Stimulated activated CD8-positive, alpha-beta memory T cell treated with anti-CD3 and anti-CD28 coated beads, Interleukin-4, amount 100 ng/mL, for 4 hours (primary cell): ENCODE data around the gene PCDHGA9.
"Not testable (repeated sequence)": the region's sequence is repeated elsewhere in the genome, so short reads cannot be mapped to it uniquely, and the experiment has no call there.

Experiments used
- DNase-seq, 2 donors: peaks; one replicate each; pipeline ENCODE4 v3.0.0-alpha.2; 2020; ENCODE audit warnings: low read depth in 2 of 2, low spot score in 1 of 2

Gene PCDHGA9

DNA sequence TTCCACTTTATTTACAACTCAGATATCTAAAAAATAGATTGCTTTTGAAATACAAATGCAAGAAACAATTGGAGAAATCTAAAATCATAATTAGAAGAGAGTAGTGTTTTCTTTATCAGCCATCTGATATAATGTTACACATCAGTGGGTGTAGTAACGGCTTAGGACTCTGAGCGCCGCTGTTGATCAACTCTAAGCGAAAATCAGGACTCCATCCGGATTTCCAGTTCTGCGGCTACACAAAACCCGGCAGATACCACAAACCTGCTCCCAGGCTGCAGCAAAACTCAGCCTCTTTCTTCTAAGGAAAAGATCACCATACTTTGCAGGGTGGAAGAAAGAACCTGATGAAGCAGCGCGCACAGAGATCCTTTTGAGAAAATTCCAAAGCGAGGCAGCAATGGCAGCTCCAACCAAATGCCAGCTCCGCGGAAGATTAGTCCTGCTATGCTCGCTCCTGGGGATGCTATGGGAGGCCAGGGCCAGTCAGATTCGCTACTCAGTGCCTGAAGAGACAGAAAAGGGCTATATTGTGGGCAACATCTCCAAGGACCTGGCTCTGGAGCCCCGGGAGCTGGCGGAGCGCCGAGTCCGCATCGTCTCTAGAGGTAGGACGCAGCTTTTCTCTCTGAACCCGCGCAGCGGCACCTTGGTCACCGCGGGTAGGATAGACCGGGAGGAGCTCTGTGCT is at the start of gene PCDHGA9:
Gene PCDHGA9, plus strand, starts transcription at position 226 of the 691 bp plus-strand sequence. Its CDS starts 175 bp downstream, at position 401.
- DNase-seq = no peak

DNA sequence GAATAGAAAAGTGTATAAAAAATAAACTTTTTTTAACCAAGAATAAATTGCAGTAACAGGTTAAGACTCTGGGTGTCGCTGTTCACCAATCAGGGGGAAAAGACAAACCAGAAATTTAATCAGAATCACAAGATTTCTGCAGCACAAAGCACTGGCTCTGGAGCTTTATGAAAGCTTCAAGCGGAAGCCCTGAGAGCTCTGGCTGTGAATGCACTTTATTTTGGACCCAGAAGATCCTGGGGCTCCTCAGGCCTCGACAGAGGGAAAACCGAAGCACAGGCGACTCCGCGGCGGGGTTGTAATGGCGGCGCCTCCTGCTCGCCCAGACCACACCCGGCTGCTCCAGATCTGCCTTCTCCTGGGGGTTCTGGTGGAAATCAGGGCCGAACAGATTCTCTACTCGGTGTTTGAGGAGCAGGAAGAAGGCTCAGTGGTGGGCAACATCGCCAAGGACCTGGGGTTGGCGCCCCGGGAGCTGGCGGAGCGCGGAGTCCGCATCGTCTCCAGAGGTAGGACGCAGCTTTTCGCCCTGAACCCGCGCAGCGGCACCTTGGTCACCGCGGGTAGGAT is 47.6 kb upstream of the PCDHGA9 start, which contains the start of gene PCDHGA4:
Gene PCDHGA4, plus strand, starts transcription at position 122 of the 570 bp plus-strand sequence. Its CDS starts 87 bp downstream, at position 209.
- no peak for DNase-seq

DNA sequence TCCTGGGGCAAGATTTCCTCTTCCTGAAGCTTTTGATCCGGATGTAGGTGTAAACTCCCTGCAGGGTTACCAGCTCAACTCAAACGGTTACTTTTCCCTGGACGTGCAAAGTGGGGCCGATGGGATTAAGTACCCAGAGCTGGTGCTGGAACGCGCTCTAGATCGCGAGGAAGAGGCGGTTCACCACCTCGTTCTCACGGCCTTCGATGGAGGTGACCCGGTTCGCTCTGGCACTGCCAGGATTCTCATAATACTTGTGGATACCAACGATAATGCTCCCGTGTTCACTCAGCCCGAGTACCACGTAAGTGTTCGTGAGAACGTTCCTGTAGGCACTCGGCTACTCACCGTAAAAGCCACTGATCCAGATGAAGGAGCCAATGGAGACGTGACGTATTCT is 46.9 kb upstream of the PCDHGA9 start:
- DNase-seq = no peak

DNA sequence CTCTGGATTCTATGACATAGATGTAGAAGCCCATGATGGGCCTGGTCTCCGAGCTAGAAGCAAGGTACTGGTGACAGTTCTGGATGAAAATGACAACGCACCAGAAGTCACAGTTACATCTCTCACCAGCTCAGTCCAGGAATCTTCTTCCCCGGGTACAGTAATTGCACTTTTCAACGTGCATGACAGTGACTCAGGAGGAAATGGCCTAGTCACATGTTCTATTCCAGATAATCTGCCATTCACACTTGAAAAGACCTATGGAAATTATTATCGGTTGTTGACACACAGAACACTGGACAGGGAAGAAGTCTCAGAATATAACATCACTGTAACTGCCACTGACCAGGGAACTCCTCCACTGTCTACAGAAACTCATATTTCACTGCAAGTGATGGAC is 46.4 kb upstream of the PCDHGA9 start:
- DNase-seq = no peak

DNA sequence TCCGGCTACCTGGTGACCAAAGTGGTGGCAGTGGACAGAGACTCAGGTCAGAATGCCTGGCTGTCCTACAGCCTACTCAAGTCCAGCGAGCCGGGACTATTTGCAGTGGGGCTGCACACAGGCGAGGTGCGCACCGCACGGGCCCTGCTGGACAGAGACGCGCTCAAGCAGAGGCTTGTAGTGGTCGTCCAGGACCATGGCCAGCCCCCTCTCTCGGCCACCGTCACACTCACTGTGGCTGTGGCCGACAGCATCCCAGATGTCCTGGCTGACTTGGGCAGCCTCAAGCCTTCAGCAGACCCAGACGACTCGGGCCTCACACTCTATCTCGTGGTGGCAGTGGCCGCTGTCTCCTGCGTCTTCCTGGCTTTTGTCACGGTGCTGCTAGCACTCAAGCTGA is 45.6 kb upstream of the PCDHGA9 start:
- no peak for DNase-seq

DNA sequence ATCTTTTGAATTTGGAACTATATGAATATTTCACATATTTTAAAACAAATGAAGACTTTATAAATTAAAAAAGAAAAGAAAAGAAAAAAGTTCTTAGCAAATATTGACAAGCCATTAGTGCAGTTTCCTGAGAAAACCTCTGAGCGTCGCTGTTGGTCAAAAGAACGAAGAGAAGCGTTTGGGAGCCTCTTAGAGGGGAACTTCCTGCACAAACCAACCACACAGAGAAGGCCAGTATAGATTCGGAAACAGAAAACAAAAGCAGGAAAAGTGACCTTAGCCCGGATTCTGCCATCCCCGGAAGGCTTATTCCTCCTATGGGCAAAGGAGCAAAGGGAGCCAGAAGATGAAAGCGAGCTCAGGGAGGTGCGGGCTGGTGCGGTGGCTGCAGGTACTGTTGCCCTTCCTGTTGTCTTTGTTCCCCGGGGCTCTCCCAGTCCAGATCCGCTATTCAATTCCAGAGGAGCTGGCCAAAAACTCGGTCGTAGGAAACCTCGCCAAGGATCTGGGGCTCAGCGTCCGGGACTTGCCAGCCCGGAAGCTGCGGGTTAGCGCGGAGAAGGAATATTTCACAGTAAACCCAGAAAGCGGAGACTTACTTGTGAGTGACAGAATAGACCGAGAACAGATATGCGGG is 42.7 kb upstream of the PCDHGA9 start, which contains the start of gene PCDHGB2:
Gene PCDHGB2, plus strand, starts transcription at position 205 of the 637 bp plus-strand sequence. Its CDS starts 142 bp downstream, at position 347.
- no peak for DNase-seq

DNA sequence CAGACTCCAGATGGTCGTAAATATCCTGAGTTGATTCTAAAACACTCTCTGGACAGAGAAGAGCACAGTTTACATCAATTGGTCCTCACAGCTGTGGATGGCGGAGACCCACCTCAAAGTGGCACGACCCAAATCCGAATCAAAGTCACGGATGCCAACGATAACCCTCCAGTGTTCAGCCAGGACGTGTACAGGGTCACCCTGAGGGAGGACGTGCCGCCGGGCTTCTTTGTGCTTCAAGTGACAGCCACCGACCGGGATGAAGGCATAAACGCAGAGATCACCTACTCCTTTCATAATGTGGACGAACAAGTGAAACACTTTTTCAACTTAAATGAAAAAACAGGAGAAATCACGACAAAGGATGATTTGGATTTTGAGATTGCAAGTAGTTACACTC is 41.9 kb upstream of the PCDHGA9 start:
- no peak for DNase-seq

DNA sequence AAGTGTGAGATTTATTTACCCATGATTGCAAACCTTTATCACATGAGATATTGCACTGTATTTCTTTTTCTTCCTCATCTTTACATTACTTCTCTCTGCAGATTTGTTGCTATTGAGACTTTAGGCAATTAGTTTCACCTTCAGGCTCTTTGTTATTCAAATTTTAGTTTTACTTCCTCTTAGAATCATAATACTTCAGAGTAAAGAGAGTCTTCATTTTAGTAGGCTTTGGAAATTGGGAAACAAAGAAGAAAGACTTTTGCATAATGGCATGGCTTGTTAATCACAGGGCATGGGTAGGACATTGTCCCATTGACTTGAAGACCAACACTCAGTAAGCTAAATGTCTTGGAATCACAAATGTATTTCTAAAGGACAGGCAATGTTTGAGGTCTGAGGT is 39.9 kb upstream of the PCDHGA9 start:
- no peak for DNase-seq

DNA sequence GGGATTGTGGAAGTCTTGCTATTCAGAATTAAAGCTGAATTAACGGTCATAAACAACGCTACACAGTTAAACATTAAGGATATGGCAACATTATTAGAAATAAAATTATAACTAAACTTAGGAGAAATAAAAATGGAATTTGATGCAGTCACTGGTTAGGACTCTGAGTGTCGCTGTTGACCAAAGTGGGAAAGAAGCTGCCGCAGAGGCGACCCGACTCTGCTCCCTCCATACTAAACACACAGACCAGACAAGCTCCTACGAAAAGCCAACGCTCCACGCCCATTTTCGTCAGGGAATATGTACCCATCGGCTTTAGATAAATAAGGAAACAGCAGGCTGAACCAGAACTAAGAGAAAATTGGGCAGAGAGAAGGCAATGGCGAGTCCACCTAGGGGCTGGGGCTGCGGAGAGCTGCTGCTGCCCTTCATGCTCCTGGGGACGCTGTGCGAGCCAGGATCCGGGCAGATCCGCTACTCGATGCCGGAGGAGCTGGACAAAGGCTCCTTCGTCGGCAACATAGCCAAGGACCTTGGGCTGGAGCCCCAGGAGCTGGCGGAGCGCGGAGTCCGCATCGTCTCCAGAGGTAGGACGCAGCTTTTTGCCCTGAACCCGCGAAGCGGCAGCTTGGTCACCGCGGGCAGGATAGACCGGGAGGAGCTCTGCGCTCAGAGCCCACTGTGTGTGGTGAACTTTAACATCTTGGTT is 38.5 kb upstream of the PCDHGA9 start, which contains the start of gene PCDHGA5:
Gene PCDHGA5, plus strand, starts transcription at position 211 of the 709 bp plus-strand sequence. Its CDS starts 169 bp downstream, at position 380.
- DNase-seq = no peak

DNA sequence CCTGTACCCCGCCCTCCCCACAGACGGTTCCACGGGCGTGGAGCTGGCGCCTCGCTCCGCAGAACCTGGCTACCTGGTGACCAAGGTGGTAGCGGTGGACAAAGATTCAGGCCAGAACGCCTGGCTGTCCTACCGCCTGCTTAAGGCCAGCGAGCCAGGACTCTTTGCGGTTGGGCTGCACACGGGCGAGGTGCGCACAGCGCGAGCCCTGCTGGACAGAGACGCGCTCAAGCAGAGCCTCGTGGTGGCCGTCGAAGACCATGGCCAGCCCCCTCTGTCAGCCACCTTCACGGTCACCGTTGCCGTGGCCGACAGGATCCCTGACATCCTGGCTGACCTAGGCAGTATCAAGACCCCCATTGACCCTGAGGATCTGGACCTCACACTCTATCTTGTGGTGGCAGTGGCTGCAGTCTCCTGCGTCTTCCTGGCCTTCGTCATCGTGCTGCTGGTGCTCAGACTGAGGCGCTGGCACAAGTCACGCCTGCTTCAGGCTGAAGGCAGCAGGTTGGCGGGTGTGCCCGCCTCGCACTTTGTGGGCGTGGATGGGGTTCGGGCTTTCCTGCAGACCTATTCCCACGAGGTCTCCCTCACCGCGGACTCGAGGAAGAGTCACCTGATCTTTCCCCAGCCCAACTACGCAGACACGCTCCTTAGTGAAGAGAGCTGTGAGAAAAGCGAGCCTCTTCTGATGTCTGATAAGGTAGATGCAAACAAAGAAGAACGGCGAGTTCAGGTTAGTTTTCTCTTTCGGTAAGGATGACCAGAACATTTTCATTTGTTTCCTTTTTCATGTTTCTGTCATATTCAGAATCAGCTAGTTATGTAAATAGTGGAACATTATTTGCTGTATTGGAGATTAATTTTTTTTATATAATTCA is 36.3 kb upstream of the PCDHGA9 start:
- no peak for DNase-seq

DNA sequence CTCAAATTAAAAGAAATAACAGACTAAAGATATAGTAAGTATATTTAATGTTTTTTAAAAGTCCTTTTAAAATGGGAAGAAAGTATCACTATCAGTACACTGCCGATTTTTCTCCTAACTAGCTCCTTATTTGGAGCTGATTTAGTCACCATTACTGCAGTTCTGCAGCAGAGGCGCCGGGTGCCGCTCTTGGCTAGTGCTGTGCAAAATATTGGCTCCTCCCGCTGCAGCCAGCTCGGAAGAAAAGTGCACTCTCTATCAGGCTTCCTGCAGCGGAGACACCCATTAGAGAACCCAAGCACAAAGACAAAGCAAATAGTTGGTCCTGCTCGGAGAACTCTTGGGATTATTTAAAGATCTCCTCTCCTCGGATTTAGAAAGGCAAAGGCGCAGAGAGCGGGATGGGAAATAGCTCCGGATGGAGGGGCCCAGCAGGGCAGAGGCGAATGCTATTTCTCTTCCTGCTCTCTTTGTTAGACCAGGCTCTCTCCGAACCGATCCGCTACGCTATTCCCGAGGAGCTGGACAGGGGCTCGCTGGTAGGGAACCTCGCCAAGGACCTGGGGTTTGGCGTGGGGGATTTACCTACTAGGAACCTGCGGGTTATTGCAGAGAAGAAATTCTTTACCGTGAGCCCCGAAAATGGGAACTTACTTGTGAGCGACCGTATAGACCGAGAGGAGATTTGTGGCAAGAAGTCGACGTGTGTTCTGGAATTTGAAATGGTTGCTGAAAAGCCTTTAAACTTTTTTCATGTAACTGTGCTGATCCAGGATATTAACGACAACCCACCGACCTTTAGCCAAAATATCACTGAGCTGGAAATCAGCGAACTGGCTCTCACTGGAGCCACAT is 32.4 kb upstream of the PCDHGA9 start, which contains the start of gene PCDHGB3:
Gene PCDHGB3, plus strand, starts transcription at position 249 of the 855 bp plus-strand sequence. Its CDS starts 153 bp downstream, at position 402.
- DNase-seq = no peak

DNA sequence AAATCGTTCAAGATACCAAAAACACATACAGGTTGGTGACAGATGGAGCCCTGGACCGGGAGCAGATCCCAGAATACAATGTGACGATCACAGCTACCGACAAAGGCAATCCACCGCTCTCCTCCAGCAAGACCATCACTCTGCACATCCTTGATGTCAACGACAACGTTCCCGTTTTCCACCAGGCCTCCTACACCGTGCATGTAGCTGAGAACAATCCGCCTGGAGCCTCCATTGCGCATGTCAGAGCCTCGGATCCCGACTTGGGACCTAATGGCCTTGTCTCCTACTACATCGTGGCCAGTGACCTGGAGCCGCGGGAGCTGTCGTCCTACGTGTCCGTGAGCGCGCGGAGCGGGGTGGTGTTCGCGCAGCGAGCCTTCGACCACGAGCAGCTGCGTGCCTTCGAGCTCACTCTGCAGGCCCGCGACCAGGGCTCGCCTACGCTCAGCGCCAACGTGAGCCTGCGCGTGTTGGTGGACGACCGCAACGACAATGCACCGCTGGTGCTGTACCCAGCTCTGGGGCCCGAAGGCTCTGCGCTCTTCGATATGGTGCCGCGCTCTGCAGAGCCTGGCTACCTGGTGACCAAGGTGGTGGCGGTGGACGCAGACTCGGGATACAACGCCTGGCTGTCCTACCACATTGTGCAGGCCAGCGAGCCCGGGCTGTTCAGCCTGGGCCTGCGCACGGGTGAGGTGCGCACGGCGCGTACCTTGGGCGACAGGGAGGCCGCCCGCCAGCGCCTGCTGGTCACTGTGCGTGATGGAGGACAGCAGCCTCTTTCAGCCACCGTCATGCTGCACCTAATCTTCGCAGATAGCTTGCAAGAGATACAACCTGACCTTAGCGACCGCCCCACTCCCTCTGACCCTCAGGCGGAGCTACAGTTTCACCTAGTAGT is 30.8 kb upstream of the PCDHGA9 start:
- no peak for DNase-seq

DNA sequence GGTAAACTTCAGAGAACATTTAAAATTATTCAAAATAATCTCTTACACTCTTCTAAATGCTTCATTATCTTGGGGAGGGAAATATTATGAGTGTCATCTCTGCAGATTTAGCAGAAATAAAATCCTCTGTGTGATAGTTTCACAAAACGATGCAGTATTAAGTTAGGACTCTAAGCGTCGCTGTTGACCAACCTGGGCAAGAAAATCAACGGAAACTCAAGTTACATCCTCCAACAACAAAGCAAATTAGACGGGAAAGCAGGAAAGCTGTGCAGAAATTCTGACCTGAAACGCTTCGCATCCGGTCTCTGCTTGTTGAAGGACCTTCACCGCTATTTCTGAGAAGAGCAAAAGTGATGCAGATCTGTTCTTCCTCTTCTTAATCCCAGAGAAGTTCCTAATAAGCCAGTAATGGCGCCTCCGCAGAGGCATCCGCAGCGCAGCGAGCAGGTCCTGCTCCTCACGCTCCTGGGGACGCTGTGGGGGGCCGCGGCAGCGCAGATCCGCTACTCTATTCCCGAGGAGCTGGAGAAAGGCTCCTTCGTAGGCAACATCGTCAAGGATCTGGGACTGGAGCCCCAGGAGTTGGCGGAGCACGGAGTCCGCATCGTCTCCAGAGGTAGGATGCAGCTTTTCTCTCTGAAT is 28.8 kb upstream of the PCDHGA9 start, which contains the start of gene PCDHGA6:
Gene PCDHGA6, plus strand, starts transcription at position 219 of the 645 bp plus-strand sequence. Its CDS starts 193 bp downstream, at position 412.
- DNase-seq = no peak

DNA sequence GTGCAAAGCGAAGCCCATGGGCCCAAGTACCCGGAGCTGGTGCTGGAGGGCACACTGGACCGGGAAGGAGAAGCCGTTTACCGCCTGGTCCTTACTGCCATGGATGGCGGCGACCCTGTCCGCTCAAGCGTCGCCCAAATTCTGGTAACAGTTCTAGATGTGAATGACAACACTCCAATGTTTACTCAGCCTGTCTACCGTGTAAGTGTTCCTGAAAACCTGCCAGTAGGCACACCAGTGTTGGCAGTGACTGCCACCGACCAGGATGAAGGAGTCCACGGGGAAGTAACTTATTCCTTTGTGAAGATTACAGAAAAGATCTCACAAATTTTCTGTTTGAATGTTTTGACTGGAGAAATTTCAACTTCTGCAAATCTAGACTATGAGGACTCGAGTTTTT is 28.0 kb upstream of the PCDHGA9 start:
- DNase-seq = no peak

DNA sequence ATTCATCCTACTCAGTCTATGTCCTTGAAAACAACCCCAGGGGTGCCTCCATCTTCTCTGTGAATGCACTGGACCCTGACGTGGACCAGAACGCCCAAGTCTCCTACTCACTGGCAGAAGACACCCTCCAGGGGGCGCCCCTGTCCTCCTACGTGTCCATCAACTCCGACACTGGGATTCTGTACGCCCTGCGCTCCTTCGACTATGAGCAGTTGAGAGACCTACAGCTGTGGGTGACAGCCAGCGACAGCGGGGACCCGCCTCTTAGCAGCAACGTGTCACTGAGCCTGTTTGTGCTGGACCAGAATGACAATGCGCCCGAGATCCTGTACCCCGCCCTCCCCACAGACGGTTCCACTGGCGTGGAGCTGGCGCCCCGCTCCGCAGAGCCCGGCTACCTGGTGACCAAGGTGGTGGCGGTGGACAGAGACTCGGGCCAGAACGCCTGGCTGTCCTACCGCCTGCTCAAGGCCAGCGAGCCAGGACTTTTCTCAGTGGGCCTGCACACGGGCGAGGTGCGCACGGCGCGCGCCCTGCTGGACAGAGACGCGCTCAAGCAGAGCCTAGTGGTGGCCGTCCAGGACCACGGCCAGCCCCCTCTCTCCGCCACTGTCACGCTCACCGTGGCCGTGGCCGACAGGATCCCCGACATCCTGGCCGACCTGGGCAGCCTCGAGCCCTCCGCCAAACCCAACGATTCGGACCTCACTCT is 27.0 kb upstream of the PCDHGA9 start:
- not testable (repeated sequence) for DNase-seq

DNA sequence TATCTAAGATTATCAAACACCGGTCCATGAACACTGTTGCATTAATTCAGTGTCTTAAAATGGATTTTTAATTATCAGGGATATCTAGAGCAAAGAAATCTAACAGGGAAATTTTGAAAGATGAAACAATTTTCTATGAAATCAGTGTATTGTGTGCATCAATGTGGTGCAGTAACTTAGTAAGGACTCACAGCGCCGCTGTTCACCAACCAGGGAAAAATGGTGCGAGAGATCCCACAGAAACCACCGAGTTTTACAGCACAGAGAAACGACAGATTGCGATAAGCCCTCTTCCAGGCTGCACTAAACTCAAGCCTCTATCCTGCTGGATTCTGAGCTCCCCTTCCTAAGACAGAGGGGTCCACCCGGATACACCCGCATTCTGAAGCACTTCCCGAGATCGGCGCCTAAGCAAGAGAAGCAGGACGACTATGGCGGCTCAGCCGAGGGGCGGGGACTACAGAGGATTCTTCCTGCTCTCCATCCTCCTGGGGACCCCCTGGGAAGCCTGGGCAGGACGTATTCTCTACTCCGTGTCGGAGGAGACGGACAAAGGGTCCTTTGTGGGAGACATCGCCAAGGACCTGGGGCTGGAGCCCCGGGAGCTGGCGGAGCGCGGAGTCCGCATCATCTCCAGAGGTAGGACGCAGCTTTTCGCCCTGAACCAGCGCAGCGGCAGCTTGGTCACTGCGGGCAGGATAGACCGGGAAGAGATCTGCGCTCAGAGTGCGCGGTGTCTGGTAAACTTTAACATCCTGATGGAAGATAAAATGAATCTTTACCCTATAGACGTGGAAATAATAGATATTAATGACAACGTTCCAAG is 19.9 kb upstream of the PCDHGA9 start, which contains the start of gene PCDHGA7:
Gene PCDHGA7, plus strand, starts transcription at position 274 of the 826 bp plus-strand sequence. Its CDS starts 158 bp downstream, at position 432.
- no peak for DNase-seq
